Keratinocyte (primary cell): ENCODE data around the gene SPATA13.

Experiments used
- EZH2 ChIP-seq: IDR thresholded peaks from one replicate; pipeline ENCODE4 v1.6.1; 2012; ENCODE audit warnings: inconsistent platforms, mild to moderate bottlenecking, low read length, moderate library complexity
- TF ChIP-seq, protein P1 (sequence below), 3 experiments: IDR thresholded peaks in 1 of 3; conservative IDR thresholded peaks in 1 of 3; optimal IDR thresholded peaks in 1 of 3; 2 replicates in 2 of 3; 3 replicates in 1 of 3; pipeline versions ENCODE3 to v1.5.1; 2011; ENCODE audit warnings: low read length in 3 of 3, mild to moderate bottlenecking in 3 of 3, moderate library complexity in 2 of 3, control low read depth in 1 of 3, inconsistent platforms in 1 of 3; ENCODE audit not compliant: insufficient read depth in 2 of 3; ENCODE audit errors: extremely low read depth in 1 of 3

DNA sequence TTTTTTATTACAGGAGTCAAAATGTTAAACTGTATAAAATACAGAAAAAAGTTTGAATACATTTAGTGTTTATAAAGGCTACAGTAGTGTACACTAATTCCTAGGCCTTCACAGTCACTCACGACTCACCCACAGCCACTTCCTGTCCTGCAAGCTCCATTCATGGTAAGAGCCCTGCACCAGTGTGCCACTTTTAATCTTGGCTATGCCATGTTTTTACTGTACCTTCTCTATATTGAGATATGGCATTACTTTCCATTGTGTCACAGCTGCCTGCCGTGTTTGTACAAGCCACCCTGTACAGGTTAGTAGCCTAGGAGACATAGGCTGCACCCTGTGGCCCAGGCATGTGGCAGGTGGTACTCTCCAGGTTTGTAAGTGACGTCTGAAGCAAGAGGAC is 180.9 kb downstream of the SPATA13 start:
- TF ChIP-seq, protein P1, sequence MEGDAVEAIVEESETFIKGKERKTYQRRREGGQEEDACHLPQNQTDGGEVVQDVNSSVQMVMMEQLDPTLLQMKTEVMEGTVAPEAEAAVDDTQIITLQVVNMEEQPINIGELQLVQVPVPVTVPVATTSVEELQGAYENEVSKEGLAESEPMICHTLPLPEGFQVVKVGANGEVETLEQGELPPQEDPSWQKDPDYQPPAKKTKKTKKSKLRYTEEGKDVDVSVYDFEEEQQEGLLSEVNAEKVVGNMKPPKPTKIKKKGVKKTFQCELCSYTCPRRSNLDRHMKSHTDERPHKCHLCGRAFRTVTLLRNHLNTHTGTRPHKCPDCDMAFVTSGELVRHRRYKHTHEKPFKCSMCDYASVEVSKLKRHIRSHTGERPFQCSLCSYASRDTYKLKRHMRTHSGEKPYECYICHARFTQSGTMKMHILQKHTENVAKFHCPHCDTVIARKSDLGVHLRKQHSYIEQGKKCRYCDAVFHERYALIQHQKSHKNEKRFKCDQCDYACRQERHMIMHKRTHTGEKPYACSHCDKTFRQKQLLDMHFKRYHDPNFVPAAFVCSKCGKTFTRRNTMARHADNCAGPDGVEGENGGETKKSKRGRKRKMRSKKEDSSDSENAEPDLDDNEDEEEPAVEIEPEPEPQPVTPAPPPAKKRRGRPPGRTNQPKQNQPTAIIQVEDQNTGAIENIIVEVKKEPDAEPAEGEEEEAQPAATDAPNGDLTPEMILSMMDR (optimal IDR thresholded peaks at IDR 0.05 in 1 of 3, IDR thresholded peaks at IDR 0.05 in 1 of 3, conservative IDR thresholded peaks at IDR 0.05 in 1 of 3; ENCODE audit: extremely low read depth in 1 of 3, insufficient read depth in 2 of 3, low read length in 3 of 3), result no peak
- TF ChIP-seq EZH2, result no peak
